CD4-positive, alpha-beta T cell (primary cell): ENCODE results near the gene KBTBD2. TPM values are rescaled to one million over a fixed set of nuclear protein-coding genes. Genes with fewer than 3 reads are reported as not detected.

Source experiments
- total RNA-seq, 174 experiments: library from RNA in 2 of 174; stranded (reverse) in 2 of 174; gene quantifications; one replicate each; pipeline ENCODE4 v1.2.3 and lab custom pipeline; 2021 to 2026

The KBTBD2 gene
- total RNA-seq, 2 experiments from 2014 or later: 92.3 to 93.9 TPM

Other genes with a start within 250 kb of the KBTBD2 start
- not detected for gene FKBP9, start 65.7 kb upstream of the KBTBD2 start, total RNA-seq
- 10 to 100 TPM; 31.5 to 33.3 TPM for gene NT5C3A, start 171.0 kb upstream of the KBTBD2 start, total RNA-seq
- gene RP9, start 217.6 kb upstream of the KBTBD2 start, total RNA-seq: 10 to 100 TPM; 17.6 to 20.3 TPM
- gene BBS9, start 237.8 kb upstream of the KBTBD2 start, total RNA-seq: 10 to 100 TPM; 16.0 to 20.4 TPM